Hepatocyte (in vitro differentiated cells): Measurements from ENCODE around the gene LYG1.

ENCODE experiments used
- CTCF ChIP-seq: fragments of 200-600 bp; sonication (generic); IDR thresholded peaks from 2 replicates; pipeline ENCODE4 v1.5.1; 2016; ENCODE audit warnings: antibody characterized with exemption, mild to moderate bottlenecking; ENCODE audit not compliant: poor library complexity
- EZH2 ChIP-seq: fragments of 200-600 bp; sonication (generic); IDR thresholded peaks from 2 replicates; pipeline ENCODE4 v1.6.1; 2016; ENCODE audit warnings: antibody characterized with exemption, mild to moderate bottlenecking, borderline replicate concordance
- EZH2phosphoT487 ChIP-seq: fragments of 200-600 bp; sonication (generic); IDR thresholded peaks from one replicate; pipeline ENCODE4 v1.6.1; 2018; ENCODE audit warnings: antibody characterized with exemption, mild to moderate bottlenecking, low read depth, moderate library complexity; ENCODE audit not compliant: unreplicated experiment, severe bottlenecking

- no peak for TF ChIP-seq CTCF
- no peak for TF ChIP-seq EZH2phosphoT487
- TF ChIP-seq EZH2 = no peak
Observed at GRCh38 chr2:99317161-99317872, 16.3 kb upstream of the LYG1 start.
